NAMALWA (cell line): ENCODE measurements around the gene SDF2.
"Not testable (repeated sequence)": the region's sequence is repeated elsewhere in the genome, so short reads cannot be mapped to it uniquely, and the experiment has no call there.

ENCODE experiments used
- DNase-seq: peaks from one replicate; pipeline ENCODE4 v3.0.0-alpha.2; 2015; ENCODE audit warnings: low spot score

SDF2 gene

GRCh38 chr17:28684963-28685362, 23.3 kb upstream of the SDF2 start:
- DNase-seq, result no peak

- no peak for DNase-seq
Measured at GRCh38 chr17:28682655-28683054, 20.9 kb upstream of the SDF2 start.

- DNase-seq, result peak; percentile 40
Measured at GRCh38 chr17:28675980-28676379, 14.3 kb upstream of the SDF2 start.

GRCh38 chr17:28675490-28675889, 13.8 kb upstream of the SDF2 start:
- DNase-seq, result no peak

GRCh38 chr17:28669918-28670317, 8.2 kb upstream of the SDF2 start:
- no peak for DNase-seq

- no peak for DNase-seq
Measured at GRCh38 chr17:28667870-28668269, 6.2 kb upstream of the SDF2 start.

- DNase-seq, result no peak
Measured at GRCh38 chr17:28665994-28666393, 4.3 kb upstream of the SDF2 start.

- DNase-seq, result no peak
Measured at GRCh38 chr17:28663723-28664122, 2.0 kb upstream of the SDF2 start.

GRCh38 chr17:28662527-28662829, 772 bp upstream of the SDF2 start:
- no peak for DNase-seq

- not testable (repeated sequence) for DNase-seq
Measured at GRCh38 chr17:28659497-28659881, 2.2 kb downstream of the SDF2 start.

- DNase-seq, result not testable (repeated sequence)
Measured at GRCh38 chr17:28658766-28659496, 2.8 kb downstream of the SDF2 start.

- not testable (repeated sequence) for DNase-seq
Measured at GRCh38 chr17:28658342-28658741, 3.4 kb downstream of the SDF2 start.

- DNase-seq, result no peak
Measured at GRCh38 chr17:28657756-28658155, 4.0 kb downstream of the SDF2 start.

GRCh38 chr17:28655160-28655559, 6.5 kb downstream of the SDF2 start:
- DNase-seq, result no peak

GRCh38 chr17:28648698-28649097, 13.0 kb downstream of the SDF2 start:
- no peak for DNase-seq

GRCh38 chr17:28646039-28646754, 15.5 kb downstream of the SDF2 start:
- DNase-seq, result peak; percentile 11

- DNase-seq, result no peak
Measured at GRCh38 chr17:28645576-28645939, 16.1 kb downstream of the SDF2 start.

- peak; percentile 96 for DNase-seq
Measured at GRCh38 chr17:28644787-28645575, 16.7 kb downstream of the SDF2 start, which contains the start of gene BLTP2. BLTP2 (minus strand) TSS chr17:28645158; CDS start chr17:28645056, 102 bp downstream.

- peak; percentile 77 for DNase-seq
Measured at GRCh38 chr17:28643983-28644786, 17.5 kb downstream of the SDF2 start.

GRCh38 chr17:28641579-28641978, 20.1 kb downstream of the SDF2 start:
- DNase-seq, result no peak

GRCh38 chr17:28635506-28635905, 26.2 kb downstream of the SDF2 start:
- no peak for DNase-seq

GRCh38 chr17:28634206-28634865, 27.4 kb downstream of the SDF2 start:
- DNase-seq, result no peak
